GM21367 (cell line): ENCODE results near the gene VCL.
"Not testable (repeated sequence)": the region's sequence is repeated elsewhere in the genome, so short reads cannot be mapped to it uniquely, and the experiment has no call there.

Source experiments
- ATAC-seq: cut with Tn5 transposase; IDR thresholded peaks from one replicate; pipeline ENCODE4 v1.9.1; 2021; ENCODE audit not compliant: unreplicated experiment

The VCL gene

DNA sequence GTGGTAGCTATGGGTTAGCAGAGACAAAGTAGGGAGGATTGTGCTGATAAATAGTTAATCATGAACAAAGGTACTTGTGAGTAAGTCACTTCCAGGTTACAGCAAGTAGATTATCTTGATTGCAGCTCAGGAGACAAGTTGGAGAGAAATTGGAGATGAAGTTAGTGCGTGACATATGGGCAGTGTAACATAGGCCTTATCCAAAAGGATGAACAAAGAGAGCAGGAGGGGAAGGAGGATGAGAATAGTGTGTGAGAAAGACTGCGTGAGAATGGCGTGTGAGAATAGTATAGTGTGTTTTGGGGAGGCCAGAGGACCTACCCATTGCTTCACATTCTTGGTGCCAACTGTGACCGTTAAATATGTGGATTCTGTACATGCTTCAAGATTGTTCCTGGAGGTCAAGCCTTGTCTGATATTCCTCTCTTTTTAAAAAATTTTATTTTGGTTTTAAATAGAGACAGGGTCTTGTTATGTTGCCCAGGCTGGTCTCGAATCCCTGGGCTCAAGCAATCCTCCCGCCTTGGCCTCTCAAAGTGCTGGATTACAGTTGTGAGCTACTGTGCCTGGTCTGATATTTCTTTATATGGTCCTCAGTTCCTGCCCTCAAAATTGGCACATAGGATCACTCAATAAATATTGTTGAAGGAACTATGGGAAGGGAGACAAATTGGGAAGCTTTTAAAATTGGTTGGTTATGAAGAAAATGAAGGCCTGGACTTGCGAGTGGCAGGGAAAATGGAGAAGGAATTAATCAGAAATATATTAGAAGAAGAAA is 3.2 kb downstream of the VCL start:
- no peak for ATAC-seq

GRCh38 chr10:74006269-74006668 is 8.4 kb downstream of the VCL start:
- no peak for ATAC-seq

GRCh38 chr10:74008212-74008731 is 10.4 kb downstream of the VCL start:
- ATAC-seq = no peak

GRCh38 chr10:74011017-74011416 is 13.1 kb downstream of the VCL start:
- no peak for ATAC-seq

- no peak for ATAC-seq
Measured at GRCh38 chr10:74011770-74012169, 13.9 kb downstream of the VCL start.

DNA sequence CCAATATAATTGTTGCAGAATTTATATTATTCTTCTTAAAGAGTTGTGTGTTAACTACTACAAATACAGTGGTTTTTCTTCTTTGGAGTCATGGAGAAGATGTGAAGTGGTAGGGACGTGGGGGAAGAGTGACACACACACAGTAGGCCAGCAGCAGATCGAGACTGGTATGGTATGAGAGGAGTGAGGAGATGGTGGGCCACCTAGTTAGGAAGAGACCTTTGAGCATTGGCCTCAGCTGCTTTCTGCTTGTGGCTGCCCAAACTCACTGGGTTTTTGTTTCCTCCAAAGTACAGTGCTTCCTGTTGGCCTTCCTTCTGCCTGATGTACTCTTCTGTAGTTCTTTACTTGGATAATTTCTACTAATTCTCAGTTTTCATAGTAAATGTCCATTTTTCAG is 14.6 kb downstream of the VCL start:
- no peak for ATAC-seq

DNA sequence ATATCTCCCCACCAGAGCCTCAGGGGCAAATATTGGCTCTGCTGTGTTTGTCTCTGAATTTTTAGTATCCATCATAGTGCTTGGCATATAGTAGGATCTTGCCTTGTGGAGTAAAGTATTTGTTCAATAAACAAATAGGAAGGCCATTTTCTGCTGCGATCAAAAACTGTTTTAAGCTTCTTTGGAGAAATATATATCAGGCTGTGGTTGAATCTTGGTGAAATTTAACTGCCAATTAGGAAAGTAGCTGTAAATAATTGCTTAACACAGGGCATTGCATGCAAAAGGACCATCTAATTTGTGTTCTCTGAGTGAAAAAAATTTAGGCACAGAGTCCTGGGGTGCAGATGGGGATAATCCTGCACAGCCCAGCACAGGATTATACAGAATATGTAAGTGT is 15.1 kb downstream of the VCL start:
- ATAC-seq = no peak

DNA sequence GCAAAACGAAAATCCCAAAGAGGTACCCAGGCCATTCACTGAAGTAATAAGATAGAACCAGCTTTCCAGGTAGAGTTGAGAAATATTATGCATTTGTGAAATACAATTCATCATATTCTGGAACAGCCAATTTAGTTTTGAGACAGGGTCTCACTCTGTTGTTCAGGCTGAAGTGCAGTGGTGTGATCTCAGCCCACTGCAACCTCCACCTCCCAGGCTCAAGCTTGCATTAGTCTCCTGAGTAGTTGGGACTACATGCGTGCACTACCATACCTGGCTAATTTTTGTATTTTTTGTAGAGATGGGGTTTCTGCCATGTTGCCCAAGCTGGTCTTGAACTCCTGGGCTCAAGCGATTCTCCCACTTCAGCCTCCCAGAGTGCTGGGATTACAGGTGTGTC is 16.7 kb downstream of the VCL start:
- ATAC-seq = not testable (repeated sequence)

GRCh38 chr10:74018241-74018640 is 20.3 kb downstream of the VCL start:
- no peak for ATAC-seq

- no peak for ATAC-seq
Measured at GRCh38 chr10:74021248-74022055, 23.5 kb downstream of the VCL start.

- ATAC-seq = no peak
Measured at GRCh38 chr10:74022926-74023629, 25.2 kb downstream of the VCL start.

- ATAC-seq = no peak
Measured at GRCh38 chr10:74024600-74024999, 26.7 kb downstream of the VCL start.

DNA sequence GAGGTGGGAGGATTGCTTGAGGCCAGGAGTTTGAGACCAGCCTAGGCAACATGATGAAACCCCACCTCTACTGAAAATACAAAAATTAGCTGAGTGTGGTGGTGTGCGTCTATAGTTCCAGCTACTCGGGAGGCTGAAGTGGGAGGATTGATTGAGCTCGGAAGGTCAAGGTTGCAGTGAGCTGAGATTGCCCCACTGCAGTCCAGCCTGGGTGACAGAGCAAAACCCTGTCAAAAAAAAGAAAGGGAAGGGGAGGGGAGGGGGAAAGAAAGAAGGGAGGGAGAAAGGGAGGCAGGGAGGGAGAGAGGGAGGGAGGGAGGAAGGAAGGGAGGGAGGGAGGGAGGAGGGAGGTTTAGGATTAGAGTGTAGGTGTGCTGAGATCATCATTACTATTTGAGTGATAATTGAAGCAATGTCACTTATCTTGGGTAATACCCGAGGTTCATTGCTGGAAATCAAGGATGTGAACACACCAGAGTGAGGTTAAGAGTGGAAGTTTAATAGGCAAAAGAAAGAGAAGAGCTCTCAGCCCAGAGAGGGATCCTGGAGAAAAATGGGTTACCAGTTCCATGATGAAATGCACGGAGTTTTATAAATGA is 27.6 kb downstream of the VCL start:
- no peak for ATAC-seq

- ATAC-seq = no peak
Measured at GRCh38 chr10:74026428-74027015, 28.6 kb downstream of the VCL start.

GRCh38 chr10:74027702-74028101 is 29.8 kb downstream of the VCL start:
- ATAC-seq = no peak

GRCh38 chr10:74029943-74030342 is 32.0 kb downstream of the VCL start:
- no peak for ATAC-seq

DNA sequence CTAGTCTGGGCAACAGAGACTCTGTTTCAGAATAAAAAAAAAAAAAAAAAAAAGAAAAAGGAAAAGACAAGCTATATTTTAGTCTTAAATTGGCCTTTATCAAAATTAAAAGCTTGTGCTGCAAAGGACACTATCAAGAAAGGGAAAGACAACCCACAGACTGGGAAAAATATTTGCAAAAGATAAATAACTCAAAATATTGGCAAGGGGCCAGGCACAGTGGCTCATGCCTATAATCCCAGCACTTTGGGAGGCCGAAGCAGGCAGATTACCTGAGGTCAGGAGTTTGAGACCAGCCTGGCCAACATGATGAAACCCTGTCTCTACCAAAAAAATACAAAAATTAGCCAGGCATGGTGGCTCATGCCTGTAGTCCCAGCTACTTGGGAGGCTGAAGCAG is 34.3 kb downstream of the VCL start:
- ATAC-seq = not testable (repeated sequence)

DNA sequence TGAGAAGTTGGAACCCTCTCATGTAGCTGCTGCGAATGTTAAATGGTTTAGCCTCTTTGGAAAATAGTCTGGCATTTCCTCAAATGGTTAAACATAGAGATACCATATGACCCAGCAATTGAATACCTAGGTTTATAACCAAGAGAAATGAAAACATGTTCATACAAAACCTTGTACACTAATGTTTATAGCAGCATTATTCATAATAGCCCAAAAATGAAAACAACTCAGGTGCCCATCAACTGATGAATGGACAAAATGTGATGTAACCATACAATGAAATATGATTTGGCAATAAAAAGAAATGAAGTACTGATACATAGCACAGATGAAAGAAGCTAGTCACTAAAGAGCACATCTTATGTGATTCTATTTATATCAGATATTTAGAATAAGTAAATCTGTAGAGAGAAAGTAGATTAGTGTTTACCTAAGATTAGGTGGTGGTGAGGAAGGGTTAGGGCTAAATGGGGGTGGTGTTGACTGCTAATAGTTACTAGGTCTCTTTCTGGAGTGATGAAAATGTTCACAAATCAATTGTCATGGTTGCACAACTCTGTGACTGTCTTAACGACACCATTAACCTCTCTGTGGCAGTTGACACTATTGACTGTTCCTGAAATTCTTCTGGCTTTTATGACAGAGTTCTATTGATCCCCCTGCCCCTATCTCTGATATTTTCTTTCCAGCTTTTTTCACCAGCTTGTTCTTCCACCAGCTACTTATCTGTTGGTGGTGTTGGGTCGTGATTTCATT is 35.2 kb downstream of the VCL start:
- no peak for ATAC-seq

GRCh38 chr10:74033702-74034101 is 35.8 kb downstream of the VCL start:
- no peak for ATAC-seq

- peak; percentile 70 for ATAC-seq
Measured at GRCh38 chr10:74034301-74034700, 36.4 kb downstream of the VCL start.
